Activated CD4-positive, CD25-positive, alpha-beta regulatory T cell treated with anti-CD3 and anti-CD28 coated beads, Interleukin-2, amount 50 U/mL, for 24 hours (primary cell): ENCODE measurements around the gene TMEM116.
A peak's percentile ranks its signal among the peaks of the same experiment; 100 is the strongest.
"Not testable (repeated sequence)": the region's sequence is repeated elsewhere in the genome, so short reads cannot be mapped to it uniquely, and the experiment has no call there.

Experiments used
- ATAC-seq, 2 donors: fragments of 150-1000 bp; cut with Tn5 transposase; one replicate each; pipeline ENCODE4 v1.10.0; 2021; ENCODE audit warnings: mild to moderate bottlenecking in 1 of 2, moderate library complexity in 1 of 2

Gene TMEM116

DNA sequence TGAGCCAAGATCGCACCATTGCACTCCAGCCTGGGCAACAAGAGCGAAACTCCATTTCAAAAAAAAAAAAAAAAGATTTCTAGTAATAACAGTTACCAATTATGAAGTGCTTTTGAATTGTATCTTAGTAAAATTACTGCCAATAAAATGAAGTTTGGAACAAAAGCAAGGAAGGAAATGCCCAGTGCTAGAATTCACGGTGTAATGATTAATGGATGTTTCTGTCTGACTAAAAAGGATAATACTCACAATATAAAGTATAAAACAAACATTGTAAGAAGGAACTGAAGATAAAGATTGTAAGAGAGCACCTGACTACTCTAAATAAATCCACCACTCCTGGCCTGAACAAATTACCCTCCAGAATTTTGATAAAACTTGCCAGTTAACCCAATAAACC lies 4.0 kb downstream of the TMEM116 start:
- ATAC-seq, result no peak

DNA sequence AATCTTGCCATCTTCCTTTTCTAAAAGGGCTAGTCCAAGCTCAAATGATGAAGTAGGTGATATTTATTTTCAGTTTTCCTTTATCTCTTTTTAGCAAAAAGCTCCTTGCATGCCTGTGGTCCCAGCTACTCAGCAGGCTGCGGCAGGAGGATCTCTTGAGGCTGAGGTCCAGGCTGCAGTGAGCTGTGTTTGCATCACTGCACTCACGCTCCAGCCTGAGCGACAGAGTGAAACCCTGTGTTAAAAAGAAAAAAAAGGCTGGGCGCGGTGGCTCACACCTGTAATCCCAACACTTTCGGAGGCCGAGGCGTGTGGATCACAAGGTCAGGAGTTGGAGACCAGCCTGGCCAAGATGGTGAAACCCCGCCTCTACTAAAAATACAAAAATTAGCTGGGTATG lies 5.0 kb downstream of the TMEM116 start:
- no peak for ATAC-seq

DNA sequence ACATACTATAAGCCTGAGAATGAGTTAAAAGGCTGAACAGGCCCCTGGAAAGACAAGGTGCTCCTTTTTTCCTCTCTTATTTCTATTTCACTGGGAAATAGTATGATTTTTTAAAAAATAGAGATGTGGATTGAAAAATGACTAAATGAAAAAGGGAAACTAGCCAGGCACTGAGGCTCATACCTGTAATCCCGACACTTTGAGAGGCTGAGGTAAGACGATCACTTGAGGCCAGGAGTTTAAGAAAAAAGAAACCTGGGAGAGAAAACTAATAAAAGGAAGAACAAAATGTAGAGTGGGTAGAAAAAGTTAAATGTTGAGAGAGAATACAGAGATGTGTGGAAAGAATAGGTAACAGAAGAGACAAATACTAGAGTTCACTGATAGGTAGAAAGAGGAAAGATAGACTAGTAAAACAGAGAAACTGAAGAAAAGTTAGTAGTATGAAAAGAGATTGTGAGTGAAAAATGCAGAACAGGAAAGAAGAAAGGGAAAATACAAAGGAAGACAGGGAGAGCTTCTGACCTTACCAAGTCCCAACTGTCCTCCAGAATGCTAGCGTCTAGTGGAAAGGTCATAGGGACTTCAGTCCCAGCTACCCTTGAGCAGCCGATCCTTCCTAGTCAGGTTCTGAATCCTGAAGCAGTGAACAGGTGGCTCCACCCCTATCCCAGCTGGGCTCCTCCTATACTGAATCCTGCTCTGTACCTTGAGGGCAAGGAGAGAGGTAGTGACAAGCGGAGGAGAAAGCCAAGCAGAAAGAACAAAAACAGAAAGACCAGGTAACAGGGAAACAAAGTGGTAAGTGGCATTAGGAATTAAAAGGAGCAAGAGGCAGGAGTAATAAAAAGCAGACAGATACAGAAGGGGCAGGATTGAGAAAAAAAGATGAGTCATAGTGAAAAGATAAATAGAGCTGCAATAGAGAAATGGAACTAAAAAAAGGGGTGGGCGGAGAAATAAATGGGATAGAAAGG lies 7.3 kb downstream of the TMEM116 start:
- no peak for ATAC-seq

DNA sequence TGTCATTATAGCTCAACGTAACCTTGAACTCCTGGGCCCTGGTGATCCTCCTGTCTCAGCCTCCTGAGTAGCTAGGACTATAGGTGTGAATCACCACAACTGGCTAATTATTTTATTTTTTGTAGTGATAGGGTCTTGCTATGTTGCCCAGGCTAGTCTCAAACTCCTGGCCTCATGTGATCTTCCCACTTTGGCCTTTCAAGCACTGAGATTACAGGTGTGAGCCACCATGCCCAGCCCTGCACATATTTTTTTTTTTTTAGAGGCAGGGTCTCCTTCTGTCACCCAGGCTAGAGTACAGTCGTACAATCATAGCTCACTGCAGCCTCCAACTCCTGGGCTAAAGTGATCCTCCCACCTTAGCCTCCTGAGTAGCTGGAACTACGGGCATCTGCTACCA lies 8.9 kb downstream of the TMEM116 start:
- no peak for ATAC-seq

DNA sequence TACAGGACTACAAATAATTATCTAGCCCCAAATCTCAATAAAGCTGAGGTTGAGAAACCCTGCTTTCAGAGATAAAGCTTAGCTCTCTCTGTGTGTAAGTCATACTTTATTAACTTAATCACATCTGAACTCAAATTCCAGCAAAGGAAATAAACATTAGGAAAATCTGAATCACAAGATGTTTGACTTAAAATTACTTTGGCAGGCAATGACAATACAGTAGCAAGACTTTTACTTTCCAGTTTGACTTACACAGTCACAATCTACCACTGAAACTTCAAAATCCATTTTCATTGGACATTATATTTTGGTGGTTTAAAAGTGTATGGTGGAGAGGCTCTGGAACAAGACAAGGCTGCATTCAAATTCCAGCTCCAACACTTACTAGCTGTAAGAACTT lies 11.4 kb downstream of the TMEM116 start:
- ATAC-seq, result peak; percentile 71 to 76

DNA sequence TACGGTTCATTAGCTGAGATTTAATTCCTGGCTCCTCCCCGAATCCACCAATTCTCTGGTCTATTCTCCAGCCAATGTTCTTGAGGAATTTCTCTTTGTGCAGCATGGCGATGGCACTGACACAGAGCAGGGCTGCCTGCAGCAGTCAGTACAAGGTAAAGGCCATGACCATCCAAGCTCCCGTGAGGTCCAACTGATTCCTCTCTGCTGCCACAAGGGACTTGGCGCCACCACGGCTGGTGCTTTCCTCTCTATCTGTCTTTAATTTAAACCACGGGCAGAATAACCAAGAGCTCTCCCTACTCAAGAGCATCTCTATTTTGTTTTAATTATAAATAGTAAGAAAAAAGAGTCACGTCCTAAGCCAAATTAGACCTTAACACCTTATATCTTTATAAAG lies 12.1 kb downstream of the TMEM116 start:
- no peak for ATAC-seq

DNA sequence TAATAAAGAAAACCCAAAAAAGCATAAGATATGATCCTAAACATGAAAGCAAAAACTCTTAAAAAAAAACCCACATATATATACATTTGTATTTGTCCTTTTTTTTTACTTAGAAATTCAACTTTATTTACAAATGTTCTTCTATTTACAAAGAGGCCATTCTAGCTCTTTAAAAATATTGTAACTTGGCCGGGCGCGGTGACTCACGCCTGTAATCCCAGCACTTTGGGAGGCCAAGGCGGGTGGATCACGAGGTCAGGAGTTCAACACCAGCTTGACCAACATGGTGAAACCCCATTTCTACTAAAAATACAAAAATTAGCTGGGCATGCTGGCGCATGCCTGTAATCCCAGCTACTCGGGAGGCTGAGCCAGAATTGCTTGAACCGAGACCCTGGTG lies 13.8 kb downstream of the TMEM116 start:
- not testable (repeated sequence) for ATAC-seq

DNA sequence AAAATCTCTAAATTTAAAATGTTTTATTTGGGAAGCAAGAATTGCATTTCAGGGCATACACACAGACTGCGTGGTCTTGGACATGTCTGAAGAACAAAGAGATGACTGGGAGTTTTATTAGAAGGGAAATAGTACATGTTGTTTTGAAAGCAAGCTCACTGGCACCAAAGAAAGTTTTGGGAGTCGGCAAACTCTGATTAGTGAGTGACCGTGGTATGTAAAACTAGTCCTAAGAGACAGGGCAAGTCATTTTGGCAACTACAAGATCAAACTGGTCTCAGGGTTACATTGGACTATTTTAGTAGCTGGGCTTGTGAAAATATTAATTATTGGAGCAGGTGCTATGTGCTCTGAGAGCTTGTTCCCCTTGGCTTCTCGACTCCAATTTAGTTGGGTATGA lies 14.9 kb downstream of the TMEM116 start:
- ATAC-seq, result no peak

DNA sequence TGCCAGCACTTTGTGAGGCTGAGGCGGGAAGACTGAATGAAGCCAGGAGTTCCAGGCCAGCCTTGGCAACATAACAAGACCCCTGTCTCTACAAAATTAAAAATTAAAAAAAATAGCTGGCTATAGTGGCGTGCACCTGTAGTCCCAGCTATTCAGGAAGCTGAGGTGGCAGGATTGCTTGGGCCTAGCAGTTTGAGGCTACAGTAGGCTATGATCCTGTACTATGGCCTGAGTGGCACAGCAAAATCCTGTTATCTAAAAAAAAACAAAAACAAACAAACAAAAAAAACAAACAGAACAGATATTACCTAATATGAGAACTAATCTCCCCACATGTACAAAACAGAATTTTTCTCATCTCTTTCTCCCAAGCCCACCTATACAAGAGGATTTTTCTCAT lies 15.7 kb downstream of the TMEM116 start:
- ATAC-seq, result no peak

DNA sequence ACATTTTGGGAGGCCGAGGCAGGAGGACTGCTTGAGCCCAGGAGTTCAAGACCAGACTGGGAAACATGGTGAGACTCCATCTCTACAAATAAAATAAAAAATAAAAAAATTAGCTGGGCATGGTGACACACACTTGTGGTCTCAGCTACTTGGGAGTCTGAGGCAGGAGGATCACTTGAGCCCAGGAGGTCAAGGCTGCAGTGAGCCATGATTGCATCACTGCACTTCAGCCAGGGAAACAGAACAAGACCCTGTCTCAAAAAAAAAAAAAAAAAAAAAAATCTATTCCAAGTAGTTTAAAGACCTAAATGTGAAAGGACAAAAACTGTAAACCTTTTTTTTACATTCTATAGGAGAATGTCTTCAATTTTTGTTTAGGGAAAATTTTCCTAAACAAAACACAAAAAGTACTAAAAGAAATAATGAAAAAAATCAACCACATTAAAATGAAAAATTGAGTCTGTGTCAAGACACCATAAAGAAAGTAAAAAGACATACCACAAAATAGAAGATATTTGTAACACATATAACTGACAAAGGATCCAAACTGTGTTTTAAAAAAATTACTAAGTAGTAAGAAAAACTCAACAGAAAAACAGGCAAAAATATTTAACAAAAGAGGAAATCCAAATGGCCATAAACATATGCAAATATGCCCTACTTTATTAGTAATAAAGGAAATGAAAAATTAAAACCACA lies 17.0 kb downstream of the TMEM116 start:
- ATAC-seq, result no peak

DNA sequence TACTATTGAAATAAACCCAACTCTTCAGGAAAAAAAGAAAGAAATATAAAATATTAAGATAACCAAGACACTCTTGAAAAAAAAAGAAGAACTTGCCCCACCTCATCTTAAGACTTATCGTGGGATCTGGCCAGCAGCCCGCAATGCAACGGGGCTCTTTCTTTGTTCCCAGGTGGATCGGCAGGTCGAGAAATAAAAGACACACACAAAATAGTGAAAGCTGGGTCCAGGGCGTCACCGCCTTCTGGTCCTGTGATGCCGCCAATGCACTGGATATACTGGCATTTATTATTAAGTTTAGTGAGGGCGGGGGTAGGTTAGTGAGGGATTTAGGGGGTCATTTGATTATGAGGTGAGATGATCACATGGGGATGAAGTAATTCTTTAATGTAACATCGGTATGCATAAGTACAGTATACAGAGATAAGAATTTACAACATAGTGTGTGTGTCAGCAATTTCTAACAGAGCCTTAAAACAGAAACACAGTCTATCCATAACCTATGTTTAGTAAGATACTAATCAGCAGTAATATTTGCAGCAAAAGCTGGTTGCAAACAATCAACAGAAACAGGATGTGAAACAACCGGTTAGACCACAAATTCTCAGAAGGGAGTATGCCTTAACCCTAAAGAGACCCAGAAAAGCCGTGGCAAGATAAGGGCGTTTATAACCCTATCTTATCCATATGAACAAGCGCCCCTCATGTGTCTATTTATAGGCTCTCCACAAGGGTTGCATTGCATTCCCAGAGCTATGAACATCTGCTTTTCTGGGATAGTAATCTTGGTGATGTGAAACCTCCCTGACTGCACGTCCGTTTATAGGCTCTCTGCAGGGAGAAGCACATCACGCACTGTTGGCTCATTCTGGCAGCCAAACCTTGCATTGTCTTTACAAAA lies 18.5 kb downstream of the TMEM116 start:
- ATAC-seq, result not testable (repeated sequence)

DNA sequence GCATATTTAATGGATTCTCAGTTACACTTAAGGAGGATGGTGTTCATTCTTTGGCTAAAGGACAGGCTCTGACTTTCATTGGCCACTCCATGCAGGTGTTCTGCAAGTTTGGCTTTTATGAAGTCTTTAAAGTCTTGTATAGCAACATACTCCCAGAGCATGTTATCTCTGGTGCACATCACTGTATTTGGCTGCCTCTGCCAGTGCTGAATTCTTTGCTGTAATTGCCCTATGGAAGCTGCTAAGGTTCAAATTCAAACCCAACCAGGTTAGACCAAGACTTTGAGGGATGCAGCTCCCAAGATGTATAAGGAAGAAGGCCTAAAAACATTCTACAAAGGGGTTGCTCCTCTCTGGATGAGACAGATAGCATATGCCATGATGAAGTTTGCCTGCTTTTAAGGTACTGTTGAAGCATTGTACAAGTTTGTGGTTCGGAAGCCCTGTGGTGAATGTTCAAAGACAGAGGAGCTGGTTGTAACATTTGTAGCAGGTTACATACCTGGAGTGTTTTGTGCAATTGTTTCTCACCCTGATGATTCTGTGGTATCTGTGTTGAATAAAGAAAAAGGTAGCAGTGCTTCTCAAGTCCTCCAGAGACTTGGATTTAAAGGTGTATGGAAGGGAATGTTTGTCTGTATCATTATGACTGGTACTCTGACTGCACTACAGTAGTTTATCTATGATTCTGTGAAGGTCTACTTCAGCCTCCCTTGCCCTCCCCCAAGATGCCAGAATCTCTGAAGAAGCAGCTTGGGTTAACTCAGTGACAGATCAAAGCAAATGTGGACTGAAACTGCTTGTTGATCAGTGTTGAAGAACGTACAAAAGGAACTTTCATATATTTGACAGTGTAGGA lies 19.4 kb downstream of the TMEM116 start:
- ATAC-seq, result peak; percentile 75 to 76

DNA sequence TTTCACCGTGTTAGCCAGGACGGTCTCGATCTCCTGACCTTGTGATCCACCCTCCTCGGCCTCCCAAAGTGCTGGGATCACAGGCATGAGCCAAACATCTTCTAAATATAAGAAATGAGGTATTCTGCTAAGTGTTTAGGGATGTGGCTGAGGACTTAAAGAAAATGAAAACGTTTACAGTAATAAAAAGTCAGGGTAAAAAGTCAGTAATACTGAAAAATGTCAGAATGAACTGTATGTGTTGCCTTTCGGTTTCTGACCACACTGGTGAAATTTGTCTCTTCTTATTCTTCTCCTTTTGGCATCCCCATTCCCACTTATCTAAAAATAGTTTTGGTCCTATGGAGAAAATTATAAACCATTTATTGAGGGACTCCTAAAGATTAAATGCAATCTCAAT lies 20.5 kb downstream of the TMEM116 start:
- ATAC-seq, result no peak

DNA sequence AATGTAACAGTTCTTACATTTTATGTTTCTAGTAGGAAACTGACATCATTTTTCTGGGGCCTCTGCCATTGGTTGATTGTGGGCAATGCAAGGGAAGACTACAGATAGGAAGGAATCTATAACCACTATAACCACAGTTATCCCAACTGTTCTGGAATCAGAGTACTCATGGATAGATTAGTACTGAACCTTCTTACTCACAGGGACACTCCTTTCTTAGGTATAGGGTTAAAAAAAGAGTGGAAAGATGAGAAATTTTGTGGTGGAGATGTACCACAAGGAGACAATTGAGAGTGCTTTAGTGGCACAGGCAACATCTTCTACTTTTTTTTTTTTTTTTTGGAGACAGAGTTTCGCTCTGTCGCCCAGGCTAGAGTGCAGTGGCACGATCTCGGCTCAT lies 21.0 kb downstream of the TMEM116 start:
- ATAC-seq, result no peak

DNA sequence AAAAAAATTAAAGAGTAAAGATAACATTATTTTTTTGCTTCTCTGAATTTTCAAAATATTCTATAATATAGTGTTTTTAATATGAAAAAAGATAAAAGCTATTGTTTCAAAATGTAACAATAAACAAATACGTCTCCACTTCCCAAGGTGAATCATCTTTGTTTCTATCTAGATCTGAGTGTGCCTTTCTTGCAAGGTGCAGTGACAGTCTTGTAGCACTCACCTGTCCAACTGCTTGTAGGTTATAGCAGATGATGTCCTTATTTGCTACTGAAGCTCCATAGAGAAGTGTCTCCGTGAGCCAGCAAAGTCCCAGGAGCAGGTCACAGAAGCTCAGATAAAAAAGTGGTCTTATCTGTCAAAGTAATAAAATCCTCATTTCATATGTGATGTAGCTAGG lies 21.4 kb downstream of the TMEM116 start:
- peak; percentile 51 to 52 for ATAC-seq

DNA sequence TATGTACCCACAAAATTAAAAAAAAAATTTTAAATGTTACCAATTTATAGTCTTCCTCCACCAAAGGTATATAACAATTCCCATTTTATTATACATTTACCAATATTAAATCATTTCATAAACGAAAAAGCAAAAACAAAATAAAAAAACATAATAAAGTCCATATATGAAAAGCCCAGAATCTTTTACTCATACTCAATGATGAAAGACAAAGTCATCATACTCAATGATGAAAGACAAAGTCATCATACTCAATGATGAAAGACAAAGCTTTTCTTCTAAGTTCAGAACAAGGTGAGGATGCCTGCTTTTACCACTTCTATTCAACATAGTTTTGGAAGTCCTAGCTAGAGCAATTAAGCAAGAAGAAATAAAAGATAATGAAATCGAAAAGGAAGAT lies 28.1 kb downstream of the TMEM116 start:
- ATAC-seq, result no peak

DNA sequence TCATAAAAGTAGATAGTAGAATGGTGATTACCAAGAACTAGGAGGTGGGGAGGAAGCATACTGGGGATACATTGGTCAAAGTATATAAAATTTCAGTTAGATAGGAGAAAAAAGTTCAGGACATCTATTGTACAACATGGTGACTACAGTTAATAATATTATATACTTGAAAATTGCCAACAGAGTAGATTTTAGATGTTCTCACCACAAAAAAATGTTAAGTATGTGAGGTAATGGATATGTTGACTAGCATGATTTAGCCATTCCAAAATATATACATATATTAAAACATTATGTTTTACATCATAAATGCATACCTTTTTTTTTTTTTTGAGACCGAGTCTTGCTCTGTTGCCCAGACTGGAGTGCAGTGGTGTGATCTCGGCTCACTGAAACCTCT lies 31.0 kb downstream of the TMEM116 start:
- no peak for ATAC-seq

DNA sequence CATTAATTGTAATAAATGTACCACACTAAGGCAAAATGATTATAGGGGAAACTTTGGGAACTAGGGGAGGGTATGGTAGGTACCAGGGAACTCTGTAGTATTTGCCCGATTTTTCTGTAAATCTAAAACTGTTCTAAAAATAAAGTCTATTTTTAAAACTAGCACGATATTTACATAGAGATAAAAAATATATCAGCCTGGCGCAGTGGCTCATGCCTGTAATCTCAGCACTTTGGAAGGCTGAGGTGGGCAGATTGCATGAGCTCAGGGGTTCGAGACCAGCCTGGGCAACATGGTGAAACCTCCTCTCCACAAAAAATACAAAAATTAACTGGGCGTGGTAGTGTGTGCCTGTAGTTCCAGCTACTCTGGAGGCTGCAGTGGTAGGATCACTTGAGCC lies 32.4 kb downstream of the TMEM116 start:
- ATAC-seq, result no peak

DNA sequence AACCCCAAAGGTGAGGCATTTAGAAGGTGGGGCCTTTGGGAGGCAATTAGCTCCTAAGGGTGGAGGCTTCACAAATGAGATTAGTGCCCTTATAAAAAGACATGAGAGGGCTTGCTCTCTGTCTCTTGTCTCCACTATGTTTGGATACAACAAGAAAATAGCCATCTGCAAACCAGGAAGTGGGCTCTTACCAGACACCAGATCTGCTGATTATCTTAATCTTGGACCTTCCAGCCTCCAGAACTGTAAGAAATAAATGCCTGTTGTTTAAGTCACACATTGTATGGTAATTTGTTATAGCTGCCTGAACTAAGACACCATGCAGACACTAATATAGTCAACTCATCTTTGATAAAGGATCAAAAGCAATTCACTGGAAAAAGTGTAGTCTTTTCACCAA lies 34.4 kb downstream of the TMEM116 start:
- no peak for ATAC-seq

DNA sequence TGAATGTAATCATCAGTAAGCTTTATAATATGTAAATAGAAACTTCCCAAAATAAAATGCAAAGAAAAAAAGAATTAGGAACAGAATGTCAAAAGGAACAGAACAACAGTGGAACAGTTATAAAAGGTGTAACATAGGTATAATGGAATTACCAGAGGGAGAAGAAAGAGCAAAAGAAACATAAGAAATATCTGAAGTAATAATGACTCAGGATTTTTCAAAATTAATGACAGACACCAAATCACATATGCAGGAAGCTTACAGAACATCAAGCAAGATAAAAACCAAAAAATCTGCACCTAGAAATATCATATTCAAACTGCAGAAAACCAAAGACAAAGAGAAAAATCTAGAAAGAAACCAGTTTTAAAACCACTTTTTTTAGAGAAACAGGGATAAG lies 36.1 kb downstream of the TMEM116 start:
- ATAC-seq, result no peak

DNA sequence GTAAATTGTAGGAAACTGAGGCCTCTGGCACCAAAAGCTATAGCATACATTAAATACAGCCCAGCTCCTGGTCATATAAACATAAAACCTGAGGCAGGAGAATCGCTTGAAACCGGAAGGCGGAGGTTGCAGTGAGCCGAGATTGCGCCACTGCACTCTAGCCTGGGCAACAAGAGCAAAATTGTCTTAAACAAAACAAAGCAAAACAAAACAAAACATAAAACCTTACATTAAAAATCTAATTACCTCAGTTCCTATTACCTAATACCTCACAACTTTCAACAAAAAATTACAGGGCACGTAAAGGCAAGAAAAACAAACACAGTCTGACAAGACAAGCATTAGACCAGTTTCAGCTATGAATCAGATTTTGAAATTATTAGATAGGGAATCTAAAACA lies 36.7 kb downstream of the TMEM116 start:
- ATAC-seq, result no peak
